HG02571 (cell line): Measurements from ENCODE around the gene HS3ST4.

Experiments
- ATAC-seq: cut with Tn5 transposase; IDR thresholded peaks from one replicate; pipeline ENCODE4 v1.9.1; 2021; ENCODE audit warnings: mild to moderate bottlenecking, moderate library complexity; ENCODE audit not compliant: unreplicated experiment

The HS3ST4 gene

DNA sequence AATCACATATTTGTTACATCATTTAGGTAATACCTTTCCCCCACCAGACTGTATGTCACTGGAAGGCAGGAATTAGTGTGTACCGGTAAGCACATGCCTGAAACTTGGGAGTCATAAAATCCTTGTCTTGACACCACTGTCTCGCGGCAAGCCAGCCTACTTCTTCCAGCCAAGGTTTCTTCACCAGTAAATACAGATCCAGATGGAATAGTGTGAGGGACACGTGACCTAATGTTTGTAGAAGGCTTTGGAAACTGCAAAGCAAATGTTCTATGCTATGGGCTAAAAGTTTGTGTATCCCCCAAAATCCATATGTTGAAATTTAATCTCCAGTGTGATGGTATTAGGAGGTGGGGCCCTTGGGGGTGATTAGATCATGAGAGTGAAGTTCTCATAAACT, 126.1 kb downstream of the HS3ST4 start:
- no peak for ATAC-seq

DNA sequence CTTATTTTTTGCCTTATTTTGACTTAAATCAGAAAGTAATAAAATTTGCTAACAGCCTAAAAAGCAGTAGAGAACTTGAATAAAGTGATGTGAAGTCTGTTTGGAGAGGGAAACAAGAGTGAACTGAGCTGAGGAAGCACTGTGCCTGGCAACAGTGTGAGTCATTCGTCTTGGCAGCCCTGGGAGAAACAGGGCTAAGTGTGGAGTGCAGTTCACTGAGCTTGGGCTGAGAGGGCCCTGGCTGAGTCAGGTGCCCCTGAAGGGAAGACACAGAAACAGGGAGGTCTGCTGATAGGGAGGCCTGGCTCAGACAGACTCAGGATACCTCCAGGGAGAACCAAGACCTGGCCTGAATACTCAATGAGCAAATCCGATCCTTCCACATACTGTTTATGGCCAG, 132.1 kb downstream of the HS3ST4 start:
- ATAC-seq = no peak

DNA sequence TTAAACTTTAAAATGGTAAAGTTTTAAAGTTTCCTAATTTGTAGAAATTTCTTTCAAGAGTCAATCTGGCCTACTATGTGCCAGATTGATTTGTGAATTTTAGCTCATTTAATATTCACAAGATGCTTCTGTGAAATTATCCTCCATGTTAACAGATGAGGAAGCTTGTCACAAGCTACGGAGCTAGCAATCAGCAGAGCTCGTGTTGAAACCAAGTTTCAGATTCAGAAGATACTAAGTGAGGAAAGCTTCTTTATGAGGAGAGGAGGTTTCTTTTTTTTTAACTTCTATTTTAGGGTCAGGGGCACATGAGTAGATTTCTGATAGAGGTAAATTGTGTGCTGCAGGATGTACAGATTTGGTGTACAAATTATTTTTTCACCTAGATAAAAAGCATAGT, 135.9 kb downstream of the HS3ST4 start:
- ATAC-seq = no peak

DNA sequence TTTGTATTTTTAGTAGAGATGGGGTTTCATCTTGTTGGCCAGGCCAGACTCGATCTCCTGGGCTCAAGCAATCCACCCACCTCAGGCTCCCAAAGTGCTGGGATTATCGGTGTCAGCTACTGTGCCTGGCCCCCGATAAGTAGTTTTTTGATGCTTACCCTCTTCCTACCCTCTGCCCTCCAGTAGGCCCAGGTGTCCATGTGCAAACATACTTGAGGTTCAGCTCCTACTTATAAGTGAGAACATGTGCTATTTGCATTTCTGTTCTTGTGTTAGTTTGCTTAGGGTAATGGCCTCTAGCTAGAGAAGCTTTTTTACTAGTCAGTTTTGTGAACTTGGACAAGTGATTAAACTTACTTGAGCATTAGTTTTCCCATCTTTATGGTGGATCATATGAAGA, 136.8 kb downstream of the HS3ST4 start:
- ATAC-seq = no peak

DNA sequence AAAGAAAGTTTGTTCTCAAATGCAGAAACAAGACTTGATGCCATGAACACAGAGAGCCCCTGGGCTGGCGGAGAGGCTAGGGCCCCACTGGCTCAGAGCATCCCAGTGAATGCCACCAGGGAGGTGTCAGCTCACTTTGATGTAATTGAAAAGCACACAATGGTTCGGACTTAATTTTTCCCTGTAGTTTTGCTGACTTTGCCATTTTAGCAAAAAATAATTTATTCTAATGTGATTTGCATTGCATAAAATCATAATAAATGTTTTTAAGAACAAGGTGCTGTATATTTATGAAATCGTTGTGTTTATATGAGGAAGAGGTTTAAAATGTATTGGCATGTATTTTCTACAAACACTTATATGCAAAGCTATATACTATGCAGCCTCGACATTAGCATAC, 140.5 kb downstream of the HS3ST4 start:
- no peak for ATAC-seq

DNA sequence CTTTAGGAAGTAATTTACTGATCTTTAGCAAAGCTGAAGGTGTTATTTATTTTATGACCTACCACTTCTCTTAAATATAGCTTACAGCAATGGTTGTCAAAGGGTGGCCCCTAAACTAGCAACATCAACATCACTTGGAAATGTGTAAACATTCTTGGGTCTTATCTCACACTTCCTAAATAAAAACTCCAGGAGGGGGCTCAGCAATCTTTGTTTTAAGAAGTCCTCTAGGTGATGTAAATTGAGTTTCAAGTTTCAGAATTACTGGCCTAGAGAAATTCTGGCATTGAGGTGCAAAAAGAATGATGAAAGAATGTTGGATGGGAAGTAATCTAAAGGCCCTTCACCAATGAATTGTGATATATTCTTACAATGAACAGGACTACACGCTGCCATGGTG, 142.3 kb downstream of the HS3ST4 start:
- no peak for ATAC-seq

DNA sequence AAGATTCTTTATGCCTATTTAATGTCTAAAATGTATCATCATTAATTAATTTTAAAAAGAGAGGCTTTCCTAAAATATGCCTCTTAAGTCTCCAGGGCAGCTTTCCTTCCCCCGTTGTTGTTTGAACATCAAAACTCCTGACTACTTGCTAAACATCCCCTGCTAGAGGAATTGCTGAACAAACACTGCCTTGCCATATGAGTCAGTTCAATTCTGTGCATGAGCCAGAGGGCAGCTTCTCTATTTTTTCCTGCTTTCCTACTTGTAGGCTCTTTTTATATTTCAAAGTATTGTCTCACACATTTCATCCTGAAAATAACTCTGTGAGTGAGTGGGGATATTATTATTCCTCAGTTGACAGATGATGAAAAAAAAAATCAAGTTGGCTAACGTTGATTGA, 143.4 kb downstream of the HS3ST4 start:
- no peak for ATAC-seq

DNA sequence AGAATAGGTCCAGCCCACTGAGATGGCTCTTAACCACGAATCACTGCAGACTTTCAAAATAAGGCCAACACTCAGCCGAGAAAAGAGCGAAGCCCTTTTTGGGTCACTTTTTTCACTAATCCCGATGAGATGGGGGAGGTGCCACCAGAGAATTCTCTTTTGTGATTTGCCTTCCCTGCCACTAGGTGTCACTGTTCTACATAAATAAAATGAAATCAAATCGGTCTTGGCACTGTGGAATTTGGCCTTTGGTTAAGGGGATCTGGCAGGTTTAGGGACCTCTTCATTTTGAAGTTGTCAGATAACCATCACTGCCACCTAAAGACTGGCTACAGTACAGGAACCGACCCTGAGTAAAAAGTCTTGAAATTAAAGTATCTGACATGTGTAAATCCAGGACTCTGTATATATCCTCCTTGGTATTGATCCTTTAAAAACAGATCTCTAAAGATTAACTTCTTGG, 147.0 kb downstream of the HS3ST4 start:
- ATAC-seq = no peak

DNA sequence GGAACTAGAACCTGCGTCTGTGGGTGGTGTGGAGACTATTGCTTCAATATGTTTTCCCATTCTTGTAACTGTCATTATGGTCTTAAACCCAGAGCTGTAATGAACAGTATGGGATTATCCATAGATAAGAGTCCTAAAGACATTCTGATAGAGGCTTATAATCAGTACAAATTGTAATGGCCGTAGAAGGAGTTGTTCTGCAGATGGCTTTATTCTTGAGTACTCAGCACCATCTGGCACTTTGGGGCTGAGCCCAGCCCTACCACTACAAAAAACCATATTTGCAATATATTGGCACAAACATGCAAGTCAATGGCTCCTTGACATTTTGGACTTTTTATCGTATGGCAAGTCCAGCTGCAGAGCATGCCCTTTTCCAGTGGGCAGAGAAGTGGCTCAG, 150.0 kb downstream of the HS3ST4 start:
- ATAC-seq = no peak

DNA sequence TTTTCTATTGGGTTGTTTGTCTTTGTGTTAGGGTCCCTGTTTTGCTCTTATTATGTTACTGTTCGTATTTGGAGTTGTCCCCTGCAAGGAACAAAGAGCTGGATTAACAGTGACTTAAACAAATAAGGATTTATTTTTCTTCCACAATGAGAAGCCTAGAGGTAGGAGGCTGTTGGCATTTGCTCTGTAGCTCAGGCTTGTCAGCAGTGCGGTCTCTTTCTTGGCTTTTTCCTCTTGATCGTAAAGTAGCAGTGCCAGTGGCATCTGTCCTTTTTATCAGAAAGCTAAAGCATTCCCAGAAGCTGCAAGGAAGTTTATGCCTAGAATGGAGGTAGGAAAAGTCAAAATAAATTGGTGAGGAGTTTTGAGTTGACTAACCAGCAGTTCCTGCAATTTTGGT, 154.1 kb downstream of the HS3ST4 start:
- ATAC-seq = no peak

DNA sequence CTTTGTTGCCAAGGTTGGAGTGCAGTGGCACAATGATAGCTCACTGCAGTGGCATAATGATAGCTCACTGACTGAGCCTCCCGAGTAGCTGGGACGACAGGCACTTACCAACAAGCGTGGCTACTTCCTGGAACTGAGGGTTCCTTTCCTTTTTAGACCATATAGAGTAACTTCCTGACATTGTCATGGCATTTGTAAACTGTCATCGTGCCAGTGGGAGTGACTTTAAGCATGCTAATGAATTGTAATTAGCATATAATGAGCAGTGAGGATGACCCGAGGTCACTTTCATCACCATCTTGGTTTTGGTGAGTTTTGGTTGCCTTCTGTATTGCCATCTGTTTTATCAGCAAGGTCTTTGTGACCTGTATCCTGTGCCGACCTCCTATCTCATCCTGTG, 162.4 kb downstream of the HS3ST4 start:
- no peak for ATAC-seq

DNA sequence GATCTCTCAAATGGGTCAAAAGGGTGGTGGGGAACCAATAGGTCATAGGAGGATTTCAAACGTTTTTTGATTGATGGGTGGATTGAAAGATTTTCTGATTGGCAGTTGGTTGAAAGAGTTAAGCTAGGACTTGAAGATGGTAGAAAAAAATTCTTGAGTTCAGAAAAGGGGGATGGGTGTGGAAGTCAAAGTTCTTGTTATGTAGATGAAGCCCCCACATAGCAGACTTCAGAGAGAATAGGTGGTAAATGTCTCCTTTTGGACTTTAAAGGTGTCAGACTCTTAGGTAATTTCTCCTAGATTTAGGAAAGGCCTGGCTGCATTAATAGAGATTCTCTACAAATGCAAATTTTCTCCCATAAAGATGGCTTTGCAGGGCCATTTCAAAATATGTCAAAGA, 163.3 kb downstream of the HS3ST4 start:
- no peak for ATAC-seq

DNA sequence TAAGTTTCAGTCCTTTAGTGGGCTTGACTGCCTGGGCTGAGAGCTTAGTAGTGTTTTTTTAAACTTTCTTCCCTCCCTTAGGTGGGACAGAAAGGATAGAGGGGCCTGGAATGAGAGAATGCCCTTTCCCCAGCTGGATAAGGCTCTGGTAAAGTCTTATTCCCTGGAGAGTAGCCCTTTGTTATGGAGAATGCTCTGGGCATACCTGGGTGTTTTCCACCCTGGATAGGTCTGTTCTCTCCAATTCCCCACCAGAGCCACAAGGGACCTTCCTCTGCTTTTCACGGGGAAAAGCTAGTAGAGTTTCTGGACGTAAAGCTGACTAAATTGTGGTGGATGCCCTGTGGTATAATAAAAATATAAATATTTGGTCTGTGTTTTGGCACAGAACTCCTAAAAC, 164.1 kb downstream of the HS3ST4 start:
- ATAC-seq = no peak

DNA sequence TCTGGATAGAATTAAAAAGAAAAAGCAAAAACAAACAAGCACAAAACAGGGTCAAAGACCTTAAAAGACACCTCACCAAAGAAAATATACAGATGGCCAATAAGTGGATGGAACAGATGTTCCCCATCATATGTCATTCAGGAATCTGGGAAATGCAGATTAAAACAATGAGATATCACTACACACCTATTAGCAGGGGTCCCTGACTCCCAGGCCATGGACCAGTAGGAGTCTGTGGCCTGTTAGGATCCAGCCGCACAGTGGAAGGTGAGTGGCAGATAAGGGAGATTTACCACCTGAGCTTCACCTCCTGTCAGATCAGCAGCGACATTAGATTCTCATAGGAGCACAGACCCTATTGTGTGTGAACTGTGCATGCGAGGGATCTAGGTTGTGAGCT, 167.9 kb downstream of the HS3ST4 start:
- no peak for ATAC-seq

DNA sequence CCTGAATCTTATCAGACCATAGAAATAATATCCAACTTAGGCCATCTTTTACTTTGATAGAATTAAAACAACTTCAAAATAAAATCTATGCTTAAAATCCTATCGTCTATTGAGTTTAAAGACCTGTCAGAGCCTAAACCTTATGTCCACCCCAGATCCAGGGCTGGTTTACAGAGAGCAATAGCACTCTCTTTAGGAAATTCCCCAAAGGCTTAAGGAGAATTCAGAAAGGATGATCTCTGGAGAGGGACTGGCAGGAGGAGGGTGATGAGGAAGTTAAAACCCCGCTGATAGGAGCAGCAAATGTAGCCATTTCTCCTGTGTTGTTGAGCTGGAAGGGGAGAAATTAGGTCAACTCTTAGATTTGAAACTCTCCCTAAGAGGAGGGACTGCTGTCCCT, 175.3 kb downstream of the HS3ST4 start:
- no peak for ATAC-seq

DNA sequence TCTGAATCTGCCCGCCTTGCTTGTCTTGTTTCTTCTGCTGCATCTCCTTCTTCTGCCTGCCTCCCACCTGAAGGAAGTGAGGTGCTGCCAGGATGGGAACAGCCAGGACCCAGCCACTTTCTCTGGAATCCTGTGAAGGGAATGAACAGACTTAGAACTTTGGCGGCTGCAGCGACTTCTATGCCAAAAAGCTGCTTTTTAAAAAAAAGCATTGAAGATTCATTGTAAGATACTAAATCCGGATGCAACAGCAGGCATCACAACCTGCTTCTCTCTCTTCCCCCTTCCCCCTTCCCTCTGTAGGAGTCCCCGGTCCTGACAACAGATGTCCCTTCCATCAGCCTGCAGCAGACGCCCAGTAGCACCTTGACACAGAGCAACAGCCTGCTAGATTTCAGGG, 176.3 kb downstream of the HS3ST4 start:
- no peak for ATAC-seq

DNA sequence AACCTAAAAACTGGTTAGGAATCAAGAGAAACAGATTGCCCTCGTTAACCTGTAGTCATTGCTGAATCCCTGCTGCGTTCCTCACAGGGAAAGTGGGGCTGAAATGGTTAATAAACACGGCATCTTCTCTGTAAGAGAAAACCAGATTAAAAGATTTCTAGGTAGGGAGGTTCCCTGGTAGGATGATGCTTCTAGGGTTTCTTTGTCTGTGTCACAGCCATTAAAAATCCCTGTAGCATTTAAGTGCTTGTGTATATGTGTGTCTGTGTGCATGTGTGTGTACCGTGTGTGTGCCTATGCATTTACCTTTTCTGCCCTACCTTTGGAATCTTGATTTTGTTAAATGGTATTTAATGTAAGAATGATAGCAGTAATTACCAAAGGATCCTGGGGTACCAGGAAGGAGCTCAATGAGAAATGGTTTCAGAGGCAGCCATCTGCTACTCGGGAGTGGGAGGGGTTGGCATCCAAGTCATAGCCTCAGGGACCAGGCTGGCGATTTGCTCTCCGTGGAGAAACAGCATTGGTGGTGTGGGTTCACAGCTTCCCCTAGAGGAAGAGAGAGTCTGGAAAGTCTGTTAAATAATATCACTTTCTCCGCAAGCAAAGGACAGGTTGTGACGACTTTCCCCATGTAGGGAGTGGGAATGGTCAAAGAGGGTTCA, 177.1 kb downstream of the HS3ST4 start:
- no peak for ATAC-seq

DNA sequence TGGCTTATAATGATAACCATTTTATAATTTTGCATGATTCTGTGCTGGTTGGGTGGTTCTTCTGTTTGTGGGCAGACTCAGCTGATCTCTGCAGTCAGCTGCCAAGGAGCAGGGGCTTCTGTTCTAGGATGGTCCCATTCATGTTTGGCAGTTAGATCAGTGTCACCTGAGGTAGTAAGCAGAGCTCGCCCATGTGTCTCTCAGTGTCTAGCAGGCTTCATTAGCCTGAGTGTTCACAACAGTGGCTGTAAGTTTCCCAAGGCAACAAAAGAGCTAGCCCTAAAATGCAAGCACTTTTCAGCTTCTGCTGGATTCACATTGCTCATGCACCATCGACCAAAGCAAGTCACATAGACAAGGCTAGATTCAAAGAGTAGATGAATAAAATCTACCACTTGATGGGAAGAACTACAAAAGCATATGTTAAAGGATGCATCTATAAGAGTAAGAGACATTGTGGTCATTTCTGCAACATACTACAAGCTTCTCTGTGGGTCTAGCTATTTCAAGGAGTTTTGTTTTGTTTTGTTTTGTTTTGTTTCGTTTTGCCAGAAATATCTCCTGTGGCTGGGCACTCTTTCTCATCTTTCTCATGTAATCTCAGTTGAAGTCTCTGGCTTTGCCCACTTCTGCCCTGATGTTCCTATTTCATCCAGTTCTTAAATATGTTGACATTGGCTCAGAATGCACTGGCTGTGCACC, 180.8 kb downstream of the HS3ST4 start:
- ATAC-seq = no peak

DNA sequence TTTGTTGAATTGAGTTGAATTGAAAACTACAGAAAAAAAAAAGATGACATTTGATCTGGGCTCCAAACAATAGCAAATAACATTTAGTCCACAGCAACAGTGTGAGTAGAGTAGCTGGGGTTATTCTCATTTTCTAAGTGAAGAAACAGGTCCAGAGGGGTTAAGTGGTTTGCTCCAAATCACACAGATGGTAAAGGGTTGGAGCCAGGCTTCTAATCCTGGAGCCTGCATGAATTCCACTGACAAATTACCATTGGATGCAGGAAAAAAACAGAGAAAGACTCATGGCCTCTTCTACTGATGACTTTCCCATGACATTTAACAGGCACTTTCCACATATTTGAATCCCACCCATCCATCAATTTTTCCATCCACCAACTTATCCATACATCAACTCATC, 182.4 kb downstream of the HS3ST4 start:
- no peak for ATAC-seq

DNA sequence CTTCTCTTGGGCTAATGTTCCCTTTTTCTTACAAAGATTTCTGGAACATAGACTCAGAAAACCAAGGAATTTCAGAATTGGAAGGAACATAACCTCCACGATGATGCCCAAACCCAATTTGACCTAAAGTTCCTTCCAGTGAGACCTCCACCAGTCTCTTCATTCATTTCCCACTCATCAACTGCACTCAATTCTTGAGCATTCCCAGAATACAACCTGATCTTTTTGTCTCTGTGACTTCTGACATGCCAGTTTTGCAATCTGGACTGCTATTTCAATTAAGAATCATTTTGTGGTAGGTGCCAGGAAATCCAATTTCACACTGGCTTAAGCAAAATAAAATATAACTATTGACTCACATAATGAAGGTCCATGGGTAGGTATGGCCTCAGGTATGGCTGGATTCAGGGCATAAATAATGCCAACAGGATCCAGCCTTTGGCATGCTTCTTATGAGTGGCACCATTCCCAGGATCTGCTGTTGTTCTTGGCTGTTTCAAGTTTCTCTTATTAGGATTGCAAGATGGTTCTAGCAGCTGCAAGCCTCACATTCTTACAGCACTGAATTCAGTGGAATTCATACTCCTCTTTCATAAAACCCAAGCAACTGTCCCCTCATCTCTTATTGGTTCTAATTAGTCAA, 184.3 kb downstream of the HS3ST4 start:
- ATAC-seq = no peak

DNA sequence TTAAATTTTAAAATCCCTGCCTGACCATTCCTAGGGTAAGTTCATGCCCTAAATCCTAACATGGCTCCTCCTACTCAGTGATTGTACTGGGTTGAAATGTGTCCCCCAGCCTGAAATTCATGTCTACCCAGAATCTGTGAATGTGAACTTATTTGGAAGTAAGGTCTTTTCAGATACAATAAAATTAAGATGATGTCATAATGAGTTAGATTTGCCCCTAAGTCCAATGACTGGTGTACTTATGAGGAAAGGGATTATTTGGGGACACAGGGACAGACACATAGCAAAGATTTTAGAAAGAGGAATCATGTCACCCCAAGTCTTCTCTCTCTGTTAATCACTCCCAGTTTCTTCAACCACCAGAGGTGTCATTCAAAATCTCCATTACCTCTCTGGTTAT, 185.3 kb downstream of the HS3ST4 start:
- no peak for ATAC-seq

DNA sequence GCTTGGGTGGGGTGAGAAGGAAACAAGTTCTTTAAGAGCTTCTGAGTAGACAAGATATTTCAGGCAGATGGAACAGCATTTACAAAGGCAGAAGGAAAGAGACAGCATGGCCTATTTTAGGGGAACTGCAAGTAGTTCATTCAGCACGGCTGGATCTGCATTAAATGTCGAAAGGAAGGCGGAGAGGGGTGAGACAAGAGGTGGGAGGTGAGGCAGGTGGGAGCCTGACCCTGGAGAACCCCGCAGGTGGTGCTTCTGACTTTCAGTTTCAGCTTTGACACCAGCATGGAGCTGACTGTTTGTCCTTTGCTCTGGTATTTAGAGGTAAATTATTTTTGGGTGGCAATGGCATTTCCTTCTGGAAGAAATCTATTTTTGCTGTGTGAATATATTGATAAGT, 194.8 kb downstream of the HS3ST4 start:
- no peak for ATAC-seq
